Thymus (tissue), 11 donors: ENCODE results near the gene NRXN3. TPM values are rescaled to one million over a fixed set of nuclear protein-coding genes. Genes with fewer than 3 reads are reported as not detected.

Experiments used
- DNase-seq, 9 donors: peaks; one replicate each; pipeline ENCODE4 v3.0.0-alpha.2; 2013; ENCODE audit warnings: low spot score in 9 of 9, low read depth in 6 of 9, missing footprints in 1 of 9
- H3K27ac ChIP-seq, 2 donors: one replicate each; pipeline ENCODE4 v1.5.1; 2013; ENCODE audit warnings: control low read depth in 1 of 2, low read depth in 1 of 2, low read length in 1 of 2, mild to moderate bottlenecking in 1 of 2, moderate library complexity in 1 of 2
- H3K27me3 ChIP-seq, 2 donors: one replicate each; pipeline ENCODE4 v1.5.1; 2013; ENCODE audit warnings: low read length in 1 of 2; ENCODE audit not compliant: control insufficient read depth in 2 of 2, insufficient read depth in 1 of 2
- H3K36me3 ChIP-seq, 2 donors: one replicate each; pipeline ENCODE4 v1.5.1; 2013; ENCODE audit warnings: low read length in 1 of 2, mild to moderate bottlenecking in 1 of 2, moderate library complexity in 1 of 2; ENCODE audit not compliant: control insufficient read depth in 2 of 2, insufficient read depth in 2 of 2
- H3K4me1 ChIP-seq, 2 donors: one replicate each; pipeline ENCODE4 v1.5.1; 2013; ENCODE audit warnings: low read length in 2 of 2; ENCODE audit not compliant: control insufficient read depth in 2 of 2, insufficient read depth in 2 of 2
- H3K4me3 ChIP-seq, 2 donors: one replicate each; pipeline ENCODE4 v1.5.1; 2013; ENCODE audit warnings: low read length in 2 of 2, control low read depth in 1 of 2, mild to moderate bottlenecking in 1 of 2
- H3K9me3 ChIP-seq, 2 donors: one replicate each; pipeline ENCODE4 v1.5.1; 2013; ENCODE audit warnings: low read length in 1 of 2, mild to moderate bottlenecking in 1 of 2; ENCODE audit not compliant: control insufficient read depth in 2 of 2, insufficient read depth in 1 of 2
- WGBS: extraction: QIAGEN DNeasy Blood & Tissue Kit; methylation state at CpG from one replicate; pipeline ENCODE4 v1.1.7; 2013; 5-methylcytosine and 5-hydroxymethylcytosine counted together
- polyA plus RNA-seq: library from polyadenylated mRNA; stranded (reverse); fragments of 200-250 nt; gene quantifications from one replicate; pipeline ENCODE4 v1.2.3, GENCODE V29; 2013
- total RNA-seq: library from RNA; stranded (reverse); fragments of 120-200 nt; gene quantifications from one replicate; pipeline ENCODE4 v1.2.4, GENCODE V29; 2013
- donor health status: healthy.

The NRXN3 gene
- total and polyA plus RNA-seq, 2 donors = 1.5 to 3.7 TPM

DNA sequence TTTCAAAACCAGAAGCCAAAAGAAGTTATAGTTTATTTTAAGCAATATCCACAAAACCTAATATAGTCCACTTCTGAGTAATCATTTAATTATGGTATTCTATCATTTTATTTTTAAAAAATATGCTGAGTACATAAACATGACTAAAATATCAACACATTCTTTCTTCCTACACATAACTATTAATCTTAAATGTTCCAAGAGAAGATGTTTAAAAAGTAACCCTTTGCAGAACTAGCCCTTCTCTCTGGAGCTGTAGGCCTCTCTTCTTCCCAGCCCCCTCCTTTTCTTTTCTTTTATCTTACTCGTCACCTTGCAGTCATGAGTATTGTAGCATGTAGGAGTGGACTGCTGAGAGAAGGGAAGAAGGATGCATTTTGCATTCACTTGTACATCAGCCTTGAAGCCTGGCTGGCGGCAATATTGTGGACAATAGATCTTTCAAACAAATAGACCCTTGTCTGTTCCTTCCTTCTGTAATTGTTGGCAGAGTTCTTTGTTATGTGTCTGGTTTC is 941.9 kb downstream of the NRXN3 start:
- Histone ChIP-seq H3K27me3 (no peaks in the 10 kb centered on the region), H3K9me3 (no peaks in the 10 kb centered on the region), H3K27ac (no peak overlapping the region), H3K4me3 (no peak overlapping the region), H3K36me3 (no peaks in the 10 kb centered on the region), H3K4me1 (no peaks in the 10 kb centered on the region)
- DNase-seq = no peak
- 41% methylated on average over 2 of the region's 2 CpGs for WGBS

DNA sequence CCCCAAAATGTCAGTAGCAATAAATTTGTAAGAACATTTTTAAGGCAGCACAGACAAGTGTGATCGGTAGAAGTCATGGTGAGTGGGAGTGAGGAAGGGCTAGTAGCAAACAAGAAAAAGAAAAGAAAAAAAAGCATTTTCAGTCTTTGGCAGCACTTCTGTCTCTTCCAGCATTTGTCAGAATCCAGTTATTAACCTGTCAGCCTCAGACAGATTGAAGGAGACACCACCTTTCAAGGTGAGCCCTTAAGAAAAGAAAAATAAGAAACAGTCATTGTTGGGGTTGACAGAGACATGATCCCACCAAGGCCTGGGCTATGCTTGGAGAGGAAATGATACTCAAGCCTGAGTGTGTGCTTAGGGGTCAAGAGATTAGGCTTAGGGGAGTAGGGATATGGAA is 947.4 kb downstream of the NRXN3 start:
- no peaks in the 10 kb centered on the region for H3K27me3 ChIP-seq
- WGBS = 94% methylated on average over 1 of the region's 1 CpG

DNA sequence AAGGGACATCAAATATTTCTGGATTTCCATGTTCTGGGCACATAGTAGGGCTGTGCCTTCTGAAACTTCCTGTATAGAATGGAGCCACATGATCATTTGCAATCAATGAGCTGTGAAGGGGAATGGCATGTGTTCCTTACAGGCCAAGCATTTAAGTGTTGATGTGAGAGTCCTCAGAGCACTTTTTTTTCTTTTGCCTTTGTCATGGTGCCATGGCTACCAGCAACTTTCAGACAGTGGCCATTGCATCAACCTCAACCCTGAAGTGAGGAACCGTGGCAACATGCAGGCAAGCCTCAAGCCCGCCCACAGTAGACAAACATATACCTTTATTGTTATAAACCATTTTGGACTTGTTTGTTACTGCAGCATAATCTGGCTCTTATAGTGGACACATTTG is 948.1 kb downstream of the NRXN3 start:
- Histone ChIP-seq H3K27me3 (no peaks in the 10 kb centered on the region), H3K4me1 (no peaks in the 10 kb centered on the region), H3K4me3 (no peak overlapping the region), H3K36me3 (no peaks in the 10 kb centered on the region), H3K9me3 (no peaks in the 10 kb centered on the region), H3K27ac (no peak overlapping the region)
- 91% methylated on average over 2 of the region's 2 CpGs for WGBS
- no peak for DNase-seq

More for the DNA sequence above, 947.4 kb downstream of the NRXN3 start:
- Histone ChIP-seq H3K27ac (no peak overlapping the region), H3K4me3 (no peak overlapping the region), H3K4me1 (no peaks in the 10 kb centered on the region), H3K9me3 (no peaks in the 10 kb centered on the region), H3K36me3 (no peaks in the 10 kb centered on the region)
- DNase-seq = no peak

- Histone ChIP-seq H3K27me3 (no peaks in the 10 kb centered on the region), H3K4me1 (no peaks in the 10 kb centered on the region), H3K9me3 (peaks cover 1 to 6% of the 10 kb centered on the region in 2 donors), H3K36me3 (no peaks in the 10 kb centered on the region), H3K27ac (no peak overlapping the region), H3K4me3 (no peak overlapping the region)
- WGBS = 63% methylated on average over 3 of the region's 3 CpGs
- DNase-seq = no peak
Observed at GRCh38 chr14:79134361-79134760, 964.2 kb downstream of the NRXN3 start.

GRCh38 chr14:79136071-79137044 is 966.2 kb downstream of the NRXN3 start:
- H3K4me3 ChIP-seq = no peak overlapping the region
- no peak overlapping the region for H3K27ac ChIP-seq
- no peaks in the 10 kb centered on the region for H3K4me1 ChIP-seq
- H3K9me3 ChIP-seq = peaks cover 1 to 5% of the 10 kb centered on the region in 2 donors
- no peaks in the 10 kb centered on the region for H3K27me3 ChIP-seq
- no peak for DNase-seq
- WGBS = 82% methylated on average over 7 of the region's 7 CpGs
- no peaks in the 10 kb centered on the region for H3K36me3 ChIP-seq

DNA sequence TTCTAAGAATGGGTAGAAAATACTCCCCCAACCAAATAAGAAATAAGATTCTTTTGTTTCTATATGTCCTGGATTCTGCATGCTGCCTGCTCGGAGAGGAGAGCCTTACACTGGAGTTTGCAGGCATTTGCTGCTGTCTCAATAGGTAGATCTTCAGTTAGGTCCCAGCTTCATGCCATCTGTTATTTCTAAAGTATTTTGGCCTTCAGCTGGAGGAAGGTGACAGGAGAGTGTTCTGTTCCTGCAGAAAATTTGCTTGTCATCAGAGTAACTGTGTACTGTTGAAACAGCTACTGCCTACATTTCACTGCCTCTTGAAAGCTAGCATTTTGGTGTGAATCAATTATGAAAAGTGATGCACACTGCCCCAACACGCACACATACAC is 966.9 kb downstream of the NRXN3 start:
- no peaks in the 10 kb centered on the region for H3K4me1 ChIP-seq
- H3K27ac ChIP-seq = no peak overlapping the region
- H3K9me3 ChIP-seq = peaks cover 1 to 3% of the 10 kb centered on the region in 2 donors
- no peaks in the 10 kb centered on the region for H3K27me3 ChIP-seq
- H3K36me3 ChIP-seq = no peaks in the 10 kb centered on the region
- no peak for DNase-seq
- no peak overlapping the region for H3K4me3 ChIP-seq
- WGBS = 87% methylated on average over 2 of the region's 2 CpGs

GRCh38 chr14:79137836-79138235 is 967.7 kb downstream of the NRXN3 start:
- Histone ChIP-seq H3K4me1 (no peaks in the 10 kb centered on the region), H3K27ac (no peak overlapping the region), H3K27me3 (no peaks in the 10 kb centered on the region), H3K4me3 (no peak overlapping the region), H3K9me3 (peaks cover 0 to under 1% of the 10 kb centered on the region in 2 donors), H3K36me3 (no peaks in the 10 kb centered on the region)
- WGBS = 74% methylated on average over 3 of the region's 3 CpGs
- DNase-seq = no peak

DNA sequence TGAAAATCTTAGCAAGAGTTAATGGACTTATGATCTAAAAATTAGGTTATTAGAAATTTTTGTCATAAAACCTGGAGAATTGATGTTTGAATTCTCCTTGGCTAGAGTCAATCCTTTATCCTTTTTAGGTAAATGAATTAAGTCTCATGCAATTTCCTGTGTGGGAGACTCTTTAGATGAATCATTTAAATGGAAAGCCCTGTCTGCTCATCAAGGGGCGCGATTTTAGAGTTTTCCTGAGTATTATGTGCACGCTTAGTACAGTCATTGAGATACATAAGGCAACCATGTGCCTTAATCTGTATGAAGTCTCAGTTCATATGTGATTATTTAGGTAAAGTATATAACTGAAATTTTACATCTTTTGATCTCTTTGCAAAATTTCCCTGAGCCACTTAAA is 974.7 kb downstream of the NRXN3 start:
- no peak overlapping the region for H3K4me3 ChIP-seq
- H3K9me3 ChIP-seq = no peaks in the 10 kb centered on the region
- DNase-seq = no peak
- H3K27ac ChIP-seq = no peak overlapping the region
- H3K27me3 ChIP-seq = no peaks in the 10 kb centered on the region
- H3K36me3 ChIP-seq = no peaks in the 10 kb centered on the region
- H3K4me1 ChIP-seq = no peaks in the 10 kb centered on the region
- 95% methylated on average over 3 of the region's 3 CpGs for WGBS

GRCh38 chr14:79150226-79150625 is 980.1 kb downstream of the NRXN3 start:
- H3K4me1 ChIP-seq = no peaks in the 10 kb centered on the region
- no peak overlapping the region for H3K27ac ChIP-seq
- no peak for DNase-seq
- H3K27me3 ChIP-seq = no peaks in the 10 kb centered on the region
- WGBS = 94% methylated on average over 1 of the region's 1 CpG
- no peaks in the 10 kb centered on the region for H3K9me3 ChIP-seq
- H3K4me3 ChIP-seq = no peak overlapping the region
- H3K36me3 ChIP-seq = no peaks in the 10 kb centered on the region
